GM12873 (cell line): ENCODE measurements around the gene UBE2J1.

Source experiments
- TF ChIP-seq, protein P1 (sequence below): IDR thresholded peaks from 2 replicates; pipeline ENCODE4 v1.5.1; 2012; ENCODE audit warnings: low read depth, mild to moderate bottlenecking, moderate library complexity, low read length, control low read depth; ENCODE audit not compliant: insufficient read depth; ENCODE audit errors: missing control alignments

Gene UBE2J1

DNA sequence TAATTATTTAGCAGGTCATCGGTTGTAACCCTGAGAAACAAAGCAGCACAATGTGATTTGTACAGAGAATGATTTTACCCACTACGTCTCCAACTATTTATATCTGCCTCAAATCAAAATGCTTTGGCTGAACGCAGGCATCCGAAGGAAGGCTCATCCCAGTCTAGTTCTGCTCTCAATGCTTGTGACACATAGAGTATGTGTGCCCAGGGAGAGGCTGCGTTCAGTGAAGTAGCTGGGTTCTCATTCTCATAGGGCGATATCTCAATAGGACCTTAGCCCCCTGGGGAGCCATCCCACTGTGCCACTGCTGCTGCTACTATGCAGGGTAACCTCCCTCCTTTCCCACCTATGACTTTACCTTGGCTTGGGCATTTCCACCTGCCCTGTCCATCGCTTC is 37.8 kb downstream of the UBE2J1 start:
- TF ChIP-seq, protein P1, sequence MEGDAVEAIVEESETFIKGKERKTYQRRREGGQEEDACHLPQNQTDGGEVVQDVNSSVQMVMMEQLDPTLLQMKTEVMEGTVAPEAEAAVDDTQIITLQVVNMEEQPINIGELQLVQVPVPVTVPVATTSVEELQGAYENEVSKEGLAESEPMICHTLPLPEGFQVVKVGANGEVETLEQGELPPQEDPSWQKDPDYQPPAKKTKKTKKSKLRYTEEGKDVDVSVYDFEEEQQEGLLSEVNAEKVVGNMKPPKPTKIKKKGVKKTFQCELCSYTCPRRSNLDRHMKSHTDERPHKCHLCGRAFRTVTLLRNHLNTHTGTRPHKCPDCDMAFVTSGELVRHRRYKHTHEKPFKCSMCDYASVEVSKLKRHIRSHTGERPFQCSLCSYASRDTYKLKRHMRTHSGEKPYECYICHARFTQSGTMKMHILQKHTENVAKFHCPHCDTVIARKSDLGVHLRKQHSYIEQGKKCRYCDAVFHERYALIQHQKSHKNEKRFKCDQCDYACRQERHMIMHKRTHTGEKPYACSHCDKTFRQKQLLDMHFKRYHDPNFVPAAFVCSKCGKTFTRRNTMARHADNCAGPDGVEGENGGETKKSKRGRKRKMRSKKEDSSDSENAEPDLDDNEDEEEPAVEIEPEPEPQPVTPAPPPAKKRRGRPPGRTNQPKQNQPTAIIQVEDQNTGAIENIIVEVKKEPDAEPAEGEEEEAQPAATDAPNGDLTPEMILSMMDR: no peak

DNA sequence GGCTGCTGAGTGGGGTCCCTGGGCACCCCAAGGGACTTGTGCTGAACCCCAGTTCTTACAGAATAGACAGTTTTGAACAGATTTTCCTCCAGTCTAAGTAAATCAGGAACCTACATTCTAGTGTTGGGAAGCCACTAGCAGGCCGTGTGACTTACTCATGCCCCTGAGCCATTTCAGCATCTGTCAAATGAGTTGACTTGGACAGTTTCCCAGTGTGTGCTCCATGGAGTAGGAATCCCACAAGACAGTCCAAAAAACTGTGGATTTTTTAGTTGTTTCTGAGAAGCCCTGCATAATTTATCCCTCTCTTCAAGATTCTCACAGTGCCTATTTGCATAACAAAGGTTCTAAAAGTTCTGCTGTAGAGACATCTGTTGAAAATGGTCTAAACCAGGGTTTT is 39.5 kb downstream of the UBE2J1 start:
- TF ChIP-seq, protein P1: no peak

DNA sequence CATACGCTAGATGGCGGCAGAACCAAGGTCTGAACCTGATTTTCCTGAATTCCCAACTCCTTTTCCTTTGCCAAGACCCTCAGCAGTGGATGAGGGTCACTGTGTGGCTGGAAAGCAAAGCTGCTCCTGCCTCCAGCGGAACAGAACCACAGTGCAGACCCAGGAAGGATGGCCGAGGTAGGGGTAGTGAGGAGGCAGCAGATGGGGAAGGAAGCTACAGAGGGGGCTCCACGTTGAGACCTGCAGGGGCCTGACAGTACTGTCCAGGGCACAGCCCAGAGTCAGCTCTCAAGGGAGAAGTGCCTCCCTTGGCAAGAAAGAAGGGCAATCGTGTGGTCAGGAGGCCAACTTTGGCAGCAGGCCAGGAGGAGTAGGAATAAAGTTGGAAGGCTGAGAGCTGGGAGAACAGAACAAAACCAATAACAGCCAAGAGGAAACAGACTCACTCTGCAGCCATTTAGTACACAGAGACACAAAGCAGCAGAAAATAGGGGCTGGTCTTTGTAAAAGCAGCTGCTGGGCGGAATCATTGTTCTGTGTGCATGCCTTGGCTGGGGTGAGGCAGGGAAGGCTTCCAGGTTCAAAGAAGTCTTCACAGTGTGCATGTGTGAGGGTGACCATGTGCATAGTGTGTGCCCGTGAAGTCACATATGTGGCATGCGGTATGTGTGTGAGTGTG is 40.5 kb downstream of the UBE2J1 start:
- TF ChIP-seq, protein P1: no peak

DNA sequence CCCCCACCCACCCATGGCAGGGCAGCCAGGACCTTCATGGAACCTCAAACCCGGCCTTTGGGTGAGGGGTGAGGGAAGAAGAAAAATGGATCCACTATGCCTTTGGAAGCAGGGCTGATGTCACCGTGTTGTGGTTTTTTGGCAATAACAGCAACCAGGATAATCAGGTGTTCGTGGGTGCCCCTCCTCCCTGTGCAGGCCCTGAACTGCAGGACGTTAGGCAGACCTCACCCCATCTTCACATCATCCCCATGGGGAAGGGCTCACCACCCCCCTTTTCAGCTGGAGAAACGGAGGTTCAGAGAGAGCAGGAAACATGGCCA is 41.0 kb downstream of the UBE2J1 start:
- TF ChIP-seq, protein P1: no peak

DNA sequence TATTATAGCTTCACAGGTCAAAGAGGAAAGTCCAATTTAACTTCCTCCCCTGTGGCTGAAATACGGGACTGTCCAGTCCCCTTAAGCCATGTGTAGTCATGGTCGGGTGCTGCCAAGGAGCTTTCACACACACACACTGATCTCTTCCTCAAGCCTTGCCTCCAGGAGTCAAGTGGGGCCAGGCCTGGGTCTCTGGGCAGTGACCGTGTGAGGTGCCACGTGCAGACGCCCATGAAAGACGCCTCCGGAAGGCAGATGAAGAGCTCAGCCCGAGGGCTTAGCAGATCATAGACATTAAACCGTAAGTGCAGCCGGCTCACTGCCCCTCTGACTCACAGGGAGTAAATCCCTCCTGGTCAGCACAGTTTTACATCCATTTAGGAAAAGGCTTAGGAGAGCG is 41.6 kb downstream of the UBE2J1 start:
- TF ChIP-seq, protein P1: no peak

DNA sequence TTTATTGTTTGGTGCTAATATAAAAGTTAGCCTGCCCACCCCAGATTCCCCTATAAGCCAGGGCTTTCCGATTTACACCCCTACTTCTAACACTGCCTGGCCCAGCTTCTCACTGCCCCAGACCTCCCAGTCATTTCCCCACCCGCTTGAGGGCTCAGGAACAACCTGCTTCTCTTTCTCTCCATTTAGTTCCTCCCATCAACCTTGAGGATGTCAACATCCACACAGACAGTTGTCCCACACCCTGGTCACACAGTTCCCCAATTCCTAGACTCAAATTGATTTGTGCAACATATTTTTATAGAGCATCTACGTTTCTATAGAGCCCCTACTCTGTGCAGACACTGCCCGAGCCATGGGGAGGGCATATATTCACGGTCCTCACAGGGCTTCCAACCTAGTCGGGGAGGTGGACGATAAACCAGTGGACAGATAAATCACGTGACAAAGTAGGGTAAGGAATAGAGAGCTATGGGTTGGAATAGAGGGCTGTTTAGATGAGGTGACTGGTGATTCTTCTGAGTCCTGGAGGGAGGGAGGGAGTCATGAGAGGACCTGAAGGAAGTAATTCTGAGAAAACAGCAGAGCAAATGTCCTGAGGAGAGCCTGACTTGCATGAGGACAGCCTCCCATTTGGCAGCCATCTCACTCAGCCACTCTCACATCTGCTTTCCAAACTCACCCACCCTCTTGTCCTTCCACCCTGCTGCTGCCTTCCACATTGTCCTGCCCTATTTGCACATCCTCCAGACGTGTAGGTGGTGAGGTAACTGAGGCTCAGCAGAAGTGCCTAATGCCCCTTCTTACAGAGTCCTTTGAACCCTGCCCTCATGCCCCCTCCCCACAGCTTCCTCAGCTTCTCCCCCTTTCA is 43.8 kb downstream of the UBE2J1 start:
- TF ChIP-seq, protein P1: no peak

DNA sequence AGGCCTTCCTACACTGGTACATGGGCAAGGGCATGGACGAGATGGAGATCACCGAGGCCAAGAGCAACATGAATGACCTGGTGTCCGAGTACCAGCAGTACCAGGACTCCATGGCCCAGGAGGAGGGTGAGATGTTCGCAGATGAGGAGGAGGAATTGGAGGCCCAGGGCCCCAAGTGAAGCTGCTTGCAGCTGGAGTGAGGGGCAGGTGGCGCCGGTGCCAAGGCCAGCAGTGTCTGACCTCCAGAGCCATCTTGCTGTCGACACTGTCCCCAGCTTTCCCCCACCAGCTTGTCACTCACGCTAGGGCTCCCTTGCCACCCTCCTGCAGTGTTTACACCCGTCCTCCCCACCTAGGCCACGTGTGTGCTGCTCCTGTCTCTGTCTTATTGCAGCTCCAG is 49.6 kb downstream of the UBE2J1 start:
- TF ChIP-seq, protein P1: peak; percentile 18
